Activated T-helper 1 cell treated with Interleukin-2 at 50 U/mL for 16 hours (primary cell): ENCODE results near the gene SYCE1.
"Not testable (repeated sequence)": the region's sequence is repeated elsewhere in the genome, so short reads cannot be mapped to it uniquely, and the experiment has no call there.

Source experiments
- DNase-seq: peaks from one replicate; pipeline ENCODE4 v3.0.0-alpha.2; 2020; ENCODE audit warnings: low read depth

Gene SYCE1, protein sequence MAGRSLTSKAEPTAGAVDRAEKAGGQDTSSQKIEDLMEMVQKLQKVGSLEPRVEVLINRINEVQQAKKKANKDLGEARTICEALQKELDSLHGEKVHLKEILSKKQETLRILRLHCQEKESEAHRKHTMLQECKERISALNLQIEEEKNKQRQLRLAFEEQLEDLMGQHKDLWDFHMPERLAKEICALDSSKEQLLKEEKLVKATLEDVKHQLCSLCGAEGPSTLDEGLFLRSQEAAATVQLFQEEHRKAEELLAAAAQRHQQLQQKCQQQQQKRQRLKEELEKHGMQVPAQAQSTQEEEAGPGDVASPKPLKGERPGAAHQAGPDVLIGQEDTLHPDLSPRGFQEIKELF

DNA sequence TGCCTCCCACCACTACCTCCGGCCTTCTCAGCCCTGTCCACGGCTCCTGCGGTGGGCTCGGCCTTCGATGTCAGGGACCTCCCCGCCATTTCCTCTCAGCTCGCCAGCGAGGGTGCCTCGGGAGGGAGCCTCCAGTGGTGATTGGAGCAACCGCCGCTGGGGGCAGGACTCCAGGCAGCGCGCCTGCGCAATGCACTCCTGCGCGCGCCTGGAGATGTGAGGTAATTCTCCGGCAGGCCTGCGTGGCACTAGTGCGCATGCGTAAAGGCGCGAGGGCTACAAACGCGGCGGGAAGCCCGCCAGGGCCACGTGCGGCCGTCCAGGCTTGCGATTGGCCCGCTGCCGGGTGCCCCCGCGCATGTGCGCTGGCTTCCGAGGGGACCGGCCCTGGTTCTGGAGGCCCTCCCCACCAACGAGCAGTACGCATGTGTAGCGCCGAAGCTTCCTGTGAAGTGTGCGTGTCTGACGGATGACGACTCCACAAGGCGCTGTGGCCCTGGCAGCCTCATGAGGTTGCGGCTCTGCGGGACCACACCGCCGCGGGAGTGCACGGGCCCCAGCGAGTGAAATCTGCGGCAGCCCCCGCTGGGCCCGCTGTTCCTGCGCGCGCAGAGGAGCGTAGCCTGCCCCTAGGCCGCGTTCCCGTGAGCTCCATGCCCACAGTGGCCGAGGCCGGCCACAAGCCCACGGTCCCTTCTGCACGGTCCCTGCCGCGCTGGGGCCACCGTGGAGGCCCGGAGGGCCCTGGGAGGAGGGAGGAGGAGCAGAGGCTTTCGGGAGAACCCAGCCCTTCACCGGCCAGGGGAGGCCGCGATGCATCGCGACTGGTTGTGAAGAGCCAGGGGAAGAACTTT, at the start of gene SYCE1:
SYCE1 (minus strand) TSS at position 143 of the 854 bp plus-strand sequence; CDS start at position 89, 54 bp downstream.
- DNase-seq: no peak

DNA sequence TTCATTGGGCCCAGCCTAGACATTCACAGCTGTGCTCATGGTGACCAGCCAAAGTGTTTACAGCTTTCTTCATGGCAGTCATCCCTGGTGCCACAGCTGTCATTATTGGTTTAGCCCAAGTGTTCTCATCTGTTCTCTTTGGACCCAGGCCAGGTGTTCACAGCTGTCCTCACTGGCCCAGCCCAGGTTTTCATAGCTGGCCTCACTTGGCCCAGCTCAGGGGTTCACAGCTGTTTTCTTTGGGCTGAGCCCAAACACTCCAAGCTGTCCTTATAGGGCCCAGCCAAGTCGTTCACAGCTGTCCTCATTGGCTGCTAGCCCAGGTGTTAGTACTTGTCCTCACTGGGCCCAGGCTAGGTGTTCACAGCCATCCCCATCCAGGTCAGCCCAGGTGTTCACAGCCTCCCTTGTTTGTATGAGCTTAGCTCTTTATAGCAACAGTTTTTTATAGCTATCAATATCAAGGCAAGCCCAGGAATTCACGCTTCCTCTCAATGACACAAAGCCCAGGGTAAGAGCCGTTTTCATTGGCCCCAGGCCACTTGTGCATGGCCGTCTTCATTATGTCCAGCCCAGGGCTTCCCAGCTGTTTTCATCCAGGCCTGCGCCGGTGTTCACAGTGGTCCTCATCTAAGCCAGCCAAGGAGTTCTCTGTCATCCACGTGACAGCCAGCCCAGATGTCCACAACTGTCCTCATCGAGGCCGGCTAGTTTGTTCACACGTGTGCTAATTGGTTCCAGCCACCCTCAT, 49.6 kb upstream of the SYCE1 start:
- no peak for DNase-seq

DNA sequence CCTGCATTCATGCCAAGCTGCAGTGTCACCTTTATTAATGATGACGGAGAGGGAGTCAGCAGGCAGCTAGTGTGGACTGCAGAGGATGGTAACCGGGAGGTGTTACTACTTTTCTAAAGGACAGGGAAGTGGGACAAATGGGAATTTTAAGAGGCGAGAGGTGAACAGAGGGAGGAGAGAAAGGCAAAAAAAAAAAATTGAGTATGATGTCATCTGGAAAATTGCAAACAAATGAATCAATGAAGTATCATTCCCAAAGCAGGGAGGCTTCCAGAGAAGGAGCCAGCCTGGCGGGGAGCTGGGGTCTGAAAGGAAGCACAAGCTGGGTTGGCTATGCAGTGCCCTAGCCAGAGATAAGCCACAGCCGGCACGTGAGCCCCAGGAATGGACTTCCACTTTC, 48.3 kb upstream of the SYCE1 start:
- DNase-seq: no peak

DNA sequence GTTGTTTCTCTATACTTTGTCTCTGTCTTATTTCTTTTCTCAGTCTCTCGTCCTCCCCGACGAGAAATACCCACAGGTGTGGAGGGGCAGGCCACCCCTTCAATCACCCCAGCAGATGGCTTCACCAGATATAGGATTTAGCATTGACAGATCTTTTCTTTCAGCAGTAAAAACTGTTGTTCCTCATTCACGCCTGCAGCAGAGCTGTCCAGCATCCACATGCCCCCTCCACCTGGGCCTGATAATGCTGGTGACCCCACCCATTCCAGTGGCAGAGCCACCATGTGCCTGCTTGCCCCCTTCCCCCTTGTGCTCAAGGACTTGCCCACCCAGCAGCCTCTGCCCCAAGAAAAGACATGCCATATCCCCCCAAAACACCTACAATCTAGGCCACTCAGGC, 45.7 kb upstream of the SYCE1 start:
- no peak for DNase-seq

DNA sequence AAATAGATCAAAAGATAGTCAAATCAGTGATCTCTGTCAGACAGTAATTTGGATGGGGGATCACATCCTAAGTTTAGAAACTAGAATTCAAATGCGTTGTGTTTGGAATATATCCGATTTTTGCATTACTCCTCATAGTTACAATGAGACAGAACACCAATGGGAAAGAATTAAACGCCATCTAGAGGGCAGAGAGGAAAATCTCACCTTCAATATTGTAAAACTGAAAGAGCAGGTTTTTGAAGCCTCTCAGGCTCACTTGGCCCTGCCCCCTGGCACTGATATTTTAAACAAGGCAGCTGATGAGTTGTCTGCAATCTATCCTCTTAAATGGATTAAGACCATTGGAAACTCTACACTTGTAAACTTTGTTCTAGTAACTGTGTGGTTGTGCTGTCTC, 43.5 kb upstream of the SYCE1 start:
- no peak for DNase-seq

DNA sequence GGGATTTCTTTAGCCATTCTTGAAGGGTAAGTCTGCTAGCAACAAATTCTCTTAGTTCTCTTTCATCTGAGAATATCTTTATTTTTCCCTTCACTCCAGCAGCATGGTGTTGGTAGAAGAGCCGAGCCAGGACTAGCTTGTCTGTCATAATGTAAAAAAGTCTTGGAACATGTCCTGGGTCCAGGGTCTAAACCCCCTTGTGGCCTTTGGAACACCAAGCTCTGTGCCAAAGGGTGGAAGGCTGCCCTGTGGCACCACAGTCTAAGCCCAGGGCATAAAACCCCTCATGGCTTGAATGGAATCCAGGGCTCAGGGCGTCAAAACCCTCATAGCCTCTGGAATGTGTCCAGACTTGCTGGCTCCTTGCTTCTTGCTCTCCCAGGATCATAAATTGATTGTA, 38.1 kb upstream of the SYCE1 start:
- not testable (repeated sequence) for DNase-seq

DNA sequence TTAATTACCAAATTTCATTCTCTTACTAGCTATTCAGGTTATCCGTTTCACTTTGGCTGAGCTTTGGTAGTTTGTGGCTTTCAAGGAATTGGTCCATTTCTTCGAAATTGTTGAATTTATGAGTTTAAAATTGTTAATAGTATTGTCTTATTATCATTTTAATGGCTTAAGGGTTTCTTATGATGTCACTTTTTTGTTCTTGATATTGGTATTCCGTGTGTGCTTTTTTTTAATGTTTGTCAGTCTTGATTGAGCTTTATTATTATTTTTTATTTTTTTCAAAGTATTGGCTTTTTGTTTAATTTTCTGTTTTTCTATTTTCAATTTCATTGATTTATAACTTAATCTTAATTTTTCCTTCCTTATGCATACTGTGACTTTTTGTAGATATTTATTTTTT, 35.3 kb upstream of the SYCE1 start:
- no peak for DNase-seq

DNA sequence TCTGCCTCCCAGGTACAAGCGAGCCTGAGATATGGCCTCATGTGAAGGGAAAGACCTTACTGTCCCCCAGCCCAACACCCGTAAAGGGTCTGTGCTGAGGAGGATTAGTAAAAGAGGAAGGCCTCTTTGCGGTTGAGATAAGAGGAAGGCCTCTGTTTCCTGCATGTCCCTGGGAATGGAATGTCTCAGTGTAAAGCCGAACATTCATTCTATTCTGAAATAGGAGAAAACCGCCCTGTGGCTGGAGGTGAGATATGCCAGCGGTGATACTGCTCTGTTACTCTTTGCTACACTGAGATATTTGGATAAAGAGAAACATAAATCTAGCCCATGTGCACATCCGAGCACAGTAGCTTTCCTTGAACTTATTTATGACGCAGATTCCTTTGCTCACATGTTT, 34.5 kb upstream of the SYCE1 start:
- DNase-seq: not testable (repeated sequence)

DNA sequence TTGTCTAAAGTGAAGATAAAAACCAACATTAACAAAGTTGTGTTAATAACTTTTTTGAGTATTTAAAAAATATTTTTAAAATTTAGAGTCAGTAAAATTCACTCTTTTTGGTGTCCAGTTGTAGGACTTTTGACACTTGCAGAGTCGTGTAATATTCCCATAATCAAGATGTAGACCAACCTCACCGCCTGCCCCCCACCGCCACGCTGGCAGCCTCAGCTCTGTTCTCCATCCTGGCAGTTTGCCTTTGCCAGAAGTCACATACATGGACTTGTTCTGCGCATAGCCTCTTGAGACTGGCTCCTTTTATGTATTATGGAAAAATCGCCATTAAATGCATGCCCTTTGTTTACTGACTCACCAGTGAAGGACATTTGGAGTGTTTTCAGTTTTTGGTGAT, 27.3 kb upstream of the SYCE1 start:
- DNase-seq: no peak

DNA sequence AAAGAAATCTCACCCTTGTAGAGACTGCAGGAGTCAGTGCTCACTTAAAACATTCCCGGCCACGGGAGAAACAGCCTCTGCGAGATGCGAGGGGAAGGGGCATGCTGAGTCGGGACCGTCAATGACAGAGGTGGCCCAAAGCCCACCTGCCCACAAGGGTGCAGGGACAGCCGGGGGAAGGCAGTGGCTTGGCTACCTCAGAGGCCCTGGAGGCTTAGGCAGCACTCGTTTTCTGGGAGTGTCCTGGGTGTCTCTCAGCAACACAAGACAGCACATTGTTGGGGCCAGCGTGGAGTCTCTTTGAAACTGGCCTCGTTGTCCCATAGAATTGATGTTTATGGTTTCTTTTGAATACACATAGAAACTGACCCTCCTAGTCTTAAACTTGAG, 25.6 kb upstream of the SYCE1 start:
- no peak for DNase-seq

DNA sequence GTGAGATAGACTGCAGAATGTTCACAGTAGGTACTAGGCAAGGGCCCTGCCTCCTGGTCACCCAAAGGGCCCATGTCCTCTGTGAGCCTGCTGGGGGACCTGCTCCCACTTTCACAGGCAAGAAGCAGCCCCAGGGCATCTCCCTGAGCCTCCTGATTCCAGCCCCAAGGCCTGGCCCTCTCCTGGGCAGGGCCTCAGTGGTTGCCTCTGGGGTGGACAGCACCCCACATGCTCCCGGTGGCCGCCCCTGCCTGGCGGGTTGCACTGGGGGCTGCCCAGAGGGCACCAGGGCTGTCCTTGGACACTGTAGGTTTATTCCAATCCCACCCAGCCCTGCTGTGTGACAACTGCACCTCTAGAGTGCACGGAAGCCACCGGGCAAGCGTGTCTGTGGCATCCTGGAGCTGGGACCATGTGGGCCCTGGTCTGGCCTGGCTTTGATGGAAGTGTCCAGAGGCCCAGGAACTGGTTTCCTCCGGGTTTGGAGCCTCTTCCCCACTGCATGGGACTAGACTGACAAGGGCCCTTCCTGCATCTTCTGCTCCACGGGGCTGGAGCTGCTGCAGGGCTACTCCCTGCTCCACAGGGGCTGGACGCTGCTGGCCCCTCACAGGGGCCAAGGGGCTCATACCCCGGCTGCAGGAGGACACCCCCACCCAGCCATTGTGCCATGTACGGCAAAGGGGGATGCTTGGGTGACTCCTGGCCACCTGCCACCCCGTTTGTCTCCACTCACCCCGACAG, 25.0 kb upstream of the SYCE1 start:
- DNase-seq: no peak

DNA sequence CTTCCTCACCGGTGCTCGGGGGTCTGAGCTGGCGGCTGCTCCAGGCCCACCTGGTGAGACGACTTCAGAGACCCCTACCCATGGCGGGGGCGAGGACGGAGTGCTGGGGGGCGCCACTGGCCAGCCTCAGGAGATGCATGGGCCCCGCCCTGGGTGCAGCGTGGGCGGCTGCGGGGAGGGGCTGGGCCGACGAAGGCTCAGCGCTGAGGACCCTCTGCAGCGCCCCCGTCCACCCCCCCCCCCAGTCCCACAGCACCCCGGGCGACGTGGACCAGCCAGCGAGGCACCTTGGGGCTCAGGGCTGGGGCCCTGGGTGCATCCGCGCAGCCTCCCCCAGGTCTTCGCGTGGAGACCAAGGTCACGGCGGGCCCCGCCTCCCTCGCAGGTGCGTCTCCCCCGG, 11.7 kb upstream of the SYCE1 start:
- not testable (repeated sequence) for DNase-seq

DNA sequence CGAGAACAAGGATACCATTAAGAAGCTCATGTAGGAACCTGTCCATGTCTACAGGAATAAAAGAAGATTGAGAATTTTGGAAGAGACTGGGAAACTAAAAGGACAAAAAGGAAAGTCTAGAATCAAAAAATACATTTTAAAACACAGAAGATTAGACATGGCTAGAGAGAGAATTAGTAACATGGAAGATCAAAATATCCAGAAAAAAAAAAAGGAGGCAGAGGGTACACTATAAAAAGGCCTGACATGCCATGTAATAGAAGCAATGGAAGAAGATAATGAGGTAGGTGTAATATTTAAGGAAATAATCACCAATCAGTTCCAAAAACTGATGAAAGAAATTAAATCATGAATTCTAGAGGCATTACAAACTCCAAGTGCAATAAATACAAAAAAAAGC, 8.1 kb upstream of the SYCE1 start:
- not testable (repeated sequence) for DNase-seq

DNA sequence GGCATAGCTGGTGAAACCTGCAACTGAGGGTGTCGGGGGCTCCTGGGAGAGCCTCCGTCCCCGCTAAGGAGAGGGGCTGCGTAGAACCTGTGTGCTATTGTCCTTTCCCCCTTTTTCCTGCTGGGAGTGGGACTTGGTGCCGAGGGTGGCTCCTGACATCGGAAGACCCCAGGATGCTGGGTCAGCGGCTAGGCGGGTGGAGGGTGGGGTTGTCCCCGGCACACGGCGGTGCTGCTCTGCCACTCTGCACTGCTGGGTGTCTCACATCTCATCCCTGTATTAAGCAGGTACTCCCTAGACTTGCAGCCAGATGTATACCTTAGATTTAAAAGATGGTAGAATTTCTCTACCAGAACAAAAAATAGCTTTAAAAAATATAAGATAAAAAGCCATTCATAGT, 6.7 kb upstream of the SYCE1 start:
- DNase-seq: not testable (repeated sequence)

DNA sequence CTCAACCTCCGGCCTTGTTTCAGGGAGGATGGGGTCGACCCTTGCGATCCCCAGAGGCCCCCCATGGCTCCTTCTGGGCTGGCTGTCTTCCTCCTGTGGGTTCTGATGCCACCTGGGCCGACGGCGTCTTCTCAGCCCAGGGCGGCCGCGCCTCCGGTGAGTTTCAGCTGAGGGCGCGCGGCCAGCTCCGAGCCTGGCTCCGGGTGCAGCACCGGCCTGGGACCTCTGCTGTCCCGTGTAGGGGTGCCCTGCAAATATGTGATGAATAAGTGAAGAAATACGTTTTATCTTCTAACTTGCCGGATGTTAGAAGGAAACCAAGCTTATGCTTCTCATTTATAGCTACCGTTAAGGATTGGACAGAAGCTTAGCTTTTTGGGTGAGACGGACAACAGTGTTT, 4.4 kb upstream of the SYCE1 start:
- not testable (repeated sequence) for DNase-seq

DNA sequence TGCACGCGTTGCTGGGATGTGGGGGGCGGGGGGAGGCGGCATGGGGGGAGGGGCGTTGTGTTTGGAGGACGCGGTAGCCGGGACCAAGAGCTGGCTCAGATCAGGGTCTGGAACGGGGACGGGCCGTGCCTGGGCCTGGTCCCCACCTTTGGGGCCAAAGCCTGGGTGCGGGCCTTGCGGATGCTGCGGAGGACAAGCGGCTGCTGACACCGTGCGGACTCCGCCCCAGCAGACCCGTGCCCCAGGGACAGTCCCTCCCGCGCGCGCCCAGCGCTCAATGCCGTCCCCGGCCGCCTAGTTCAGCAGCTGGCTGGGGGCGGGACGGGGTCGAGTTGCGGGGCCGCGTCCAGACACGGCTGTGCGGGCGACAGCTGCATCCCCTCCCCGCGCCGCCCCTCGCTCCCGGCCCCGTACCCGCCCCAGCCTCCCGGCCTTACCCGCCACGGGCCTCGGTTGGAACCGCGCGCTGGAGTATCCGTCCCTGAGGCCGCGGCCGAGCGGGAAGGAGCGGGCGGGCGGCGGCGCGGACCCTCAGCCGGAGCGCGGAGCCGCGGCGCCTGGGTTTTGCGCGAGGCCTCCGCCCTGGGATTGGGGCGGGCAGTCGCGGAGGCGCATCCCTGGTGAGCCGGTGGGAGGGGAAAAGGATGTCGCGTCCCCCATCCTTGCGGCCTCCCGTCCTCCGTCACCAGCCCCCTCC, 3.6 kb upstream of the SYCE1 start:
- not testable (repeated sequence) for DNase-seq

DNA sequence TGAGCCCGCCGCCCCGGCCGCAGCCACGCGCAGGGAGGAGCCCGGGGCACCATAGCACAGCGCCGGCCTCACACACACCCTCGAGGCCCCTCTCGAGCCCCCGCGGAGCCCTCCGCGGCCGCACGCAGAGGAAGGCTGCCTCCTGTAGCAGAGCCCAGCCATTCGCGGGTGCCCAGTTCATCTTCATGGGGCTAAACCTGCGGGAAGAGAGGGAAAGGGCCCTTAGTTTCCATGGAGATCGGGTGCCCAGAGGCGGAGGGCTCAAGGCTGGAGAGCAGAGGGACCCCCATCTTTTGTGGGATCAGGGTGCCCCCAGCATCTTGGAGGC, 2.9 kb upstream of the SYCE1 start:
- no peak for DNase-seq

DNA sequence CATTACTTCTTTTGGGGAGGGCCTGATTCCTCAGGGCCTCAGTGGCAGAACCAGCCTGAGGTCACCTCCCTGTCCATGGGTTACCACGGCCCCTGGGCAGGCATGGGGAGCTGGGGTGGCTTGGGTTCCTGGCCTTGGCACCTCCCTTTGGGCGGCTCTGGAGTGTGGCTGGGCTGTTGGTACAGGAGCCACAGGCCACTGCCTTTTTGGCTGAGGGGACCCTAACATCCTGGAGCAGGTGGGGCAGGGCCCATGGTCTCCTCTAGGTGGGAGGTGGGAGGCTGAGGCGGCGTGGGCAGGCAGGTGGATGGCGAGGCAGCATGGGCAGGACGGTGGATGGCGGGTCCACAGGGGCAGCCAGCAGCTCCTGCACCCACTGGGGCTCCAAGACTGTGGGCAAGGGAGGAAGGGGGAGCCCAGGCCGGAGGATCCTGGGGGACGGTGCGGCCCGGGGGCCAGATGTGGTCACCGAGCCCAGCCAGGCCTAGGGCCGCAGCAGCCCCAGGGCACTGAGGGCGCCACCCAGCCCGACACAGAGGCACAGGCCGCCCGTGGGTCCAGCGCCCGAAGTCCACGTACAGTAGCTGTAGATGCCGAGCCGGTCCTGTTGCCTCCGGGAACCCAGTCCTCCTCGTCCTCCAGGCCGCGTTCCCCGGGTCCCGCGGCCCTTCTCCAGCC, 2.4 kb upstream of the SYCE1 start:
- DNase-seq: no peak

DNA sequence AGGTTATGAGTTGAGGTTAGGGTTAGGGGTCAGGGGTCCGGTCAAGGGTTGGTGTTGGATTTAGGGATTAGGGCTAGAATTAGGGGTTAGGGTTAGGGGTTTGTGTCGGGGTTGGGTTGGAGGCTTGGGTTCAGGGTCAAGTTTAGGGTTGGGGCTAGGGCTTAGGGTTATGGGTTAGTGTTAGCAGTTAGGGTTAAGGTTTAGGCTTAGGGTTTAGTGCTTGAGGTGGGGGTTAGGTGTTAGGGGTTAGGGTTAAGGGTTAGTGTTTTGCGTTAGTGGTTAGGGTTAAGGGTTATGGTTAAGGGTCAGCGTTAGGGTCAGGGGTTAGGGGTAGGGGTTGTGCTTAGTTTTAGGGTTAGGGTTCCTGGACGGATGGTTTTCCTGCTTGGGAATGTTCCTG, 1.7 kb upstream of the SYCE1 start:
- DNase-seq: no peak

DNA sequence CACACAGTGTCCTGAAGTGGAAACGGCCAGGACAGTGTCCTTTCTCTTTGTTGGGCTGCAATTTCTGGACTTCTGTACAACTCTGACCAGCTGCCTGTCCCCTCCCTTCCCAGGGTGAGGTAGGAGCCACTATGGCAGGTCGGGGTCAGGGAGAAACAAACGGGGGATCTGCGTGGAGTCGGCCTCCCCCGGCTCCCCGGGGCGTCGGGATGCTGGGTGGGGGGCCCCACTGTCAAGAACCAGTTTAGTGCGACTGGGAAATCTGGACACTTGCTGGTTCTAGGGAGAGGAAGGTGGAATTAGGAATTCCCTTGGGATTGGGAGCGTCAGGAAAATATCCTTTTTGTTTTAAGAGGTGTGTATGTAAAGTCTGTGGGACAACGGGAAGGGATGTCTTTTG, 567 bp downstream of the SYCE1 start:
- no peak for DNase-seq

DNA sequence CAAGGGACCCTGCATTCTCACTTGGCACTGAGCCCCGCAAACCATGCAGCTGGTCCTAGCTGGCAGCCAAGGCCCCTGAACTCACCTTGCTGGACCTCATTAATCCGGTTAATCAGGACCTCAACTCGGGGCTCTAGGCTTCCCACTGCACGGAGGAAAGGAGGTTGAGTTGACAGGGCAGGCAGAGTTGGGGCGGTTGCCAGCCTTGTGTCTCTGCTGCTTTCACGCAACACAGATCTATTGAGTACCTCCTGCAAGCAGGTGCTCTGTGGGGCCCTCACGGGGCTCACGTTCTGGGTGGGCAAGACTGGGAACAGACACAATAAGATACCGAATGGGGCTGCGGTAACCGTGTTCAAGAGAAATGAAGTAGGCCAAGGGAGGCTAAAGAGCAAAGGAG, 6.2 kb downstream of the SYCE1 start:
- DNase-seq: no peak
